HepG2 (cell line): Measurements from ENCODE around the gene CSF3R. TPM values are rescaled to one million over a fixed set of nuclear protein-coding genes. Genes with fewer than 3 reads are reported as not detected.

Experiments used
- ATAC-seq: fragments of 200-7000 bp; cut with Tn5 transposase; 3 replicates; pipeline ENCODE4 v1.9.1; 2020; ENCODE audit warnings: mild to moderate bottlenecking, moderate library complexity
- BruUV-seq: library from RNA; stranded (reverse); fragments of 400-500 nt; replicated peaks from 2 replicates; lab custom pipeline; 2021; lab: Mats Ljungman, UMichigan
- CTCF ChIA-PET: fragments of 300-600 bp; formaldehyde crosslinking; extraction: SDS; loops from one replicate; lab custom pipeline; 2021; ENCODE audit warnings: low total read pairs, inconsistent platforms, low intra/inter-chr PET ratio; lab: Yijun Ruan, JAX
- POLR2A ChIA-PET: fragments of 350-600 bp; sonication (Branson Sonifier 250); formaldehyde crosslinking; loops from one replicate; lab custom pipeline; 2020; ENCODE audit warnings: antibody characterized with exemption, inconsistent platforms; lab: Yijun Ruan, JAX
- DNase-seq: peaks from one replicate; pipeline ENCODE4 v3.0.0-alpha.2; 2015; ENCODE audit warnings: low spot score
- FAIRE-seq: peaks from 3 replicates; lab custom pipeline; 2011; peaks lifted over from hg19 to GRCh38; lab: Jason Lieb, UNC
- H2AFZ ChIP-seq: one replicate; pipeline ENCODE4 v1.6.1; 2011; ENCODE audit warnings: low read length, inconsistent platforms
- H3K27ac ChIP-seq: fragments of 300-600 bp; 3 replicates; pipeline ENCODE4 v1.8.0; 2011; ENCODE audit warnings: mixed run types, mild to moderate bottlenecking, mixed read lengths, low read length, inconsistent platforms; ENCODE audit not compliant: insufficient read depth; ENCODE audit errors: extremely low read length
- H3K27me3 ChIP-seq, 2 experiments: fragments of 200-600 bp in 1 of 2; 2 replicates in 1 of 2; 3 replicates in 1 of 2; pipeline versions ENCODE4 v1.6.0 to v1.8.0; 2011; ENCODE audit warnings: low read length in 2 of 2, mild to moderate bottlenecking in 2 of 2, moderate library complexity in 2 of 2, inconsistent platforms in 1 of 2; ENCODE audit not compliant: insufficient read depth in 2 of 2, control insufficient read depth in 1 of 2
- H3K36me3 ChIP-seq, 2 experiments: fragments of 200-600 bp in 1 of 2; replicated peaks in 1 of 2; 2 replicates in 1 of 2; 3 replicates in 1 of 2; pipeline versions ENCODE4 v1.5.1 to v1.8.0; 2011; ENCODE audit warnings: low read length in 2 of 2, inconsistent platforms in 1 of 2; ENCODE audit not compliant: insufficient read depth in 2 of 2, control insufficient read depth in 1 of 2
- H3K4me1 ChIP-seq: 2 replicates; pipeline ENCODE4 v1.5.1; 2012; ENCODE audit warnings: low read length, inconsistent platforms; ENCODE audit not compliant: insufficient read depth
- H3K4me2 ChIP-seq: 2 replicates; pipeline ENCODE4 v1.6.0; 2011; ENCODE audit warnings: low read depth, low read length, inconsistent platforms
- H3K4me3 ChIP-seq, 3 experiments: fragments of 200-600 bp in 1 of 3; sonication (generic), shearing (Covaris generic) in 1 of 3; replicated peaks in 1 of 3; 2 replicates each; pipeline ENCODE4 v1.5.1; 2011 to 2016; ENCODE audit warnings: low read length in 3 of 3, inconsistent platforms in 2 of 3, low read depth in 2 of 3, mild to moderate bottlenecking in 2 of 3, control low read depth in 1 of 3, mixed read lengths in 1 of 3; ENCODE audit not compliant: insufficient read depth in 1 of 3
- H3K79me2 ChIP-seq: one replicate; pipeline ENCODE4 v1.6.1; 2011; ENCODE audit warnings: low read length, inconsistent platforms; ENCODE audit not compliant: insufficient read depth
- H3K9ac ChIP-seq: 2 replicates; pipeline ENCODE4 v1.6.0; 2011; ENCODE audit warnings: mild to moderate bottlenecking, low read depth, low read length, inconsistent platforms; ENCODE audit not compliant: insufficient read depth
- H3K9me3 ChIP-seq: 2 replicates; pipeline ENCODE4 v1.5.1; 2012; ENCODE audit warnings: mild to moderate bottlenecking, low read length
- H4K20me1 ChIP-seq: 2 replicates; pipeline ENCODE4 v1.6.0; 2011; ENCODE audit warnings: inconsistent platforms, mild to moderate bottlenecking, low read length, moderate library complexity; ENCODE audit not compliant: insufficient read depth
- ATAD3A ChIP-seq: sonication (generic); formaldehyde crosslinking; IDR thresholded peaks from 2 replicates; pipeline ENCODE4 v1.4.0; 2020; ENCODE audit warnings: missing genetic modification reagents
- MTF2 ChIP-seq: sonication (generic); formaldehyde crosslinking; IDR thresholded peaks from 2 replicates; pipeline ENCODE4 v1.5.0; 2020; ENCODE audit warnings: missing genetic modification reagents, borderline replicate concordance
- RBM22 ChIP-seq: fragments of 200-400 bp; formaldehyde crosslinking; optimal IDR thresholded peaks from 2 replicates; pipeline ENCODE3; 2017; ENCODE audit warnings: mild to moderate bottlenecking, low read length, moderate library complexity
- SP1 ChIP-seq, 2 experiments: fragments of 450-650 bp in 1 of 2; sonication (generic) in 1 of 2; formaldehyde crosslinking in 1 of 2; IDR thresholded peaks; 2 replicates each; pipeline versions ENCODE4 v1.4.0 to v1.6.1; 2016 to 2020; ENCODE audit warnings: missing genetic modification reagents in 1 of 2
- ZFP82 ChIP-seq: sonication (generic); formaldehyde crosslinking; IDR thresholded peaks from 2 replicates; pipeline ENCODE4 v1.5.1; 2020; ENCODE audit warnings: mild to moderate bottlenecking, missing genetic modification reagents, borderline replicate concordance
- ZNF224 ChIP-seq: sonication (generic); formaldehyde crosslinking; IDR thresholded peaks from 2 replicates; pipeline ENCODE4 v1.5.0; 2020; ENCODE audit warnings: mild to moderate bottlenecking, missing genetic modification reagents
- ZNF878 ChIP-seq: sonication (generic); formaldehyde crosslinking; IDR thresholded peaks from 2 replicates; pipeline ENCODE4 v1.8.1; 2023; ENCODE audit warnings: mild to moderate bottlenecking, missing genetic modification reagents, moderate library complexity
- WGBS: methylation state at CpG from one replicate; pipeline ENCODE4 v1.1.6; 2017; ENCODE audit warnings: low lambda C conversion rate; 5-methylcytosine and 5-hydroxymethylcytosine counted together
- in situ Hi-C: cut with HindIII; loops from 2 replicates; pipeline ENCODE4 v1.10.0; 2017; ENCODE audit warnings: low pct_unique_long_range_greater_than_20kb; ENCODE audit not compliant: extremely low pct_ligation_motif_present
- intact Hi-C: fragments of 100-400 bp; cut with micrococcal nuclease; formaldehyde crosslinking; loops from one replicate; pipeline ENCODE4 v1.10.0; 2022; ENCODE audit not compliant: unreplicated experiment
- polyA plus RNA-seq, 8 experiments: library from polyadenylated mRNA; depleted of rRNA in 3 of 8; stranded (reverse) in 7 of 8; unstranded in 1 of 8; fragments of >200 nt; fragmentation: Illumina TruSeq in 4 of 8; extraction: Trizol in 4 of 8; gene quantifications; 2 replicates each; pipeline versions ENCODE4 v1.2.1 to v1.2.3, GENCODE V29; 2011 to 2016; ENCODE audit warnings: low read depth in 4 of 8, missing spikeins in 1 of 8, mixed read lengths in 1 of 8; ENCODE audit not compliant: insufficient read depth in 1 of 8
- total RNA-seq, 5 experiments: library from RNA; depleted of rRNA; stranded (reverse); fragments of >200 nt; fragmentation: Illumina TruSeq; extraction: Trizol; gene quantifications; 2 replicates each; pipeline ENCODE4 v1.2.3, GENCODE V29; 2016; ENCODE audit warnings: low read depth in 1 of 5
- TF ChIP-seq, protein P1 (sequence below): sonication (generic); formaldehyde crosslinking; IDR thresholded peaks from 2 replicates; pipeline ENCODE4 v1.4.0; 2020; ENCODE audit warnings: missing genetic modification reagents
- TF ChIP-seq, protein P2 (sequence below): sonication (generic); formaldehyde crosslinking; IDR thresholded peaks from 2 replicates; pipeline ENCODE4 v1.8.0; 2022; ENCODE audit warnings: missing genetic modification reagents, mild to moderate bottlenecking, borderline replicate concordance
- TF ChIP-seq, protein P3 (sequence below): sonication (generic); formaldehyde crosslinking; IDR thresholded peaks from 2 replicates; pipeline ENCODE4 v1.5.1; 2020; ENCODE audit warnings: mild to moderate bottlenecking, missing genetic modification reagents, borderline replicate concordance
- TF ChIP-seq, protein P4 (sequence below): sonication (generic); formaldehyde crosslinking; IDR thresholded peaks from 2 replicates; pipeline ENCODE4 v1.5.0; 2020; ENCODE audit warnings: missing genetic modification reagents, mild to moderate bottlenecking, borderline replicate concordance
- TF ChIP-seq, protein P5 (sequence below): conservative IDR thresholded peaks from 2 replicates; pipeline ENCODE4 v1.6.1; 2018; ENCODE audit warnings: missing genetic modification reagents

Gene CSF3R
- total and polyA plus RNA-seq, 2 of the 13 experiments (the other 11 are each of a cell fraction or from before 2014, with no cell fraction given), result 11.9 to 28.8 TPM

DNA sequence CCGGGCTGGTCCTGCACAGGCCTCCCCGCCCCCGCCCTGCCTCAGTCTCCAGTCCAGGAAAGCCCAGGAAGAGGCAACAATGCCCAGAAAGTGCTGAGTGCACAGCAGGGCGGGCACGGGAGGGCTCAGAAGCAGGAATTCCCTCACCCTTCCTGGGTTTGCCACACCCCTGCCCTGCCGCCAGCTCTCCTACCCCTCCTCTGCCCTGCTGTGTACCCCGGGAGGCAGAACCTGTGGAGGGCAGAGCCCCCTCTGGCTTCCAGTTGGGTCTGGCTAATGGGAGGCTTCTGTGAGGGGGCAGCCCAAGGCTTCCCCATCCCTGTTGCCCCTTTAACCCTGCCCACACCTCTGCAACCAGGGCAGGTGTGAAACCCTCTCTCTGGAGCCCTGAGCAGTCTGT is 47.5 kb upstream of the CSF3R start:
- Histone ChIP-seq H3K4me1 (no peaks in the 10 kb centered on the region), H2AFZ (no peak overlapping the region), H3K79me2 (no peaks in the 10 kb centered on the region), H3K36me3 (no peaks in the 10 kb centered on the region), H3K27me3 (peaks cover 0 to 16% of the 10 kb centered on the region in 2 experiments; a peak in 2 of 5 replicates), H4K20me1 (no peaks in the 10 kb centered on the region), H3K9me3 (no peaks in the 10 kb centered on the region), H3K27ac (no peak overlapping the region), H3K4me3 (no peak overlapping the region), H3K9ac (no peak overlapping the region), H3K4me2 (no peak overlapping the region)
- ChIA-PET CTCF (no interaction called here), POLR2A (no interaction called here)
- no peak for DNase-seq
- ATAC-seq, result no peak
- FAIRE-seq, result no peak
- BruUV-seq, result no TSS peak
- in situ Hi-C loops, result no loop called here
- 27% methylated on average over 2 of the region's 7 CpGs for WGBS
- intact Hi-C loops, result no loop called here
- TF ChIP-seq, protein P1, sequence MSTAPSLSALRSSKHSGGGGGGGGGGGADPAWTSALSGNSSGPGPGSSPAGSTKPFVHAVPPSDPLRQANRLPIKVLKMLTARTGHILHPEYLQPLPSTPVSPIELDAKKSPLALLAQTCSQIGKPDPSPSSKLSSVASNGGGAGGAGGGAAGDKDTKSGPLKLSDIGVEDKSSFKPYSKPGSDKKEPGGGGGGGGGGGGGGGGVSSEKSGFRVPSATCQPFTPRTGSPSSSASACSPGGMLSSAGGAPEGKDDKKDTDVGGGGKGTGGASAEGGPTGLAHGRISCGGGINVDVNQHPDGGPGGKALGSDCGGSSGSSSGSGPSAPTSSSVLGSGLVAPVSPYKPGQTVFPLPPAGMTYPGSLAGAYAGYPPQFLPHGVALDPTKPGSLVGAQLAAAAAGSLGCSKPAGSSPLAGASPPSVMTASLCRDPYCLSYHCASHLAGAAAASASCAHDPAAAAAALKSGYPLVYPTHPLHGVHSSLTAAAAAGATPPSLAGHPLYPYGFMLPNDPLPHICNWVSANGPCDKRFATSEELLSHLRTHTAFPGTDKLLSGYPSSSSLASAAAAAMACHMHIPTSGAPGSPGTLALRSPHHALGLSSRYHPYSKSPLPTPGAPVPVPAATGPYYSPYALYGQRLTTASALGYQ, result no peak
- TF ChIP-seq, protein P2, sequence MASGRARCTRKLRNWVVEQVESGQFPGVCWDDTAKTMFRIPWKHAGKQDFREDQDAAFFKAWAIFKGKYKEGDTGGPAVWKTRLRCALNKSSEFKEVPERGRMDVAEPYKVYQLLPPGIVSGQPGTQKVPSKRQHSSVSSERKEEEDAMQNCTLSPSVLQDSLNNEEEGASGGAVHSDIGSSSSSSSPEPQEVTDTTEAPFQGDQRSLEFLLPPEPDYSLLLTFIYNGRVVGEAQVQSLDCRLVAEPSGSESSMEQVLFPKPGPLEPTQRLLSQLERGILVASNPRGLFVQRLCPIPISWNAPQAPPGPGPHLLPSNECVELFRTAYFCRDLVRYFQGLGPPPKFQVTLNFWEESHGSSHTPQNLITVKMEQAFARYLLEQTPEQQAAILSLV (CRISPR knock-in tag), result no peak
- TF ChIP-seq, protein P3, sequence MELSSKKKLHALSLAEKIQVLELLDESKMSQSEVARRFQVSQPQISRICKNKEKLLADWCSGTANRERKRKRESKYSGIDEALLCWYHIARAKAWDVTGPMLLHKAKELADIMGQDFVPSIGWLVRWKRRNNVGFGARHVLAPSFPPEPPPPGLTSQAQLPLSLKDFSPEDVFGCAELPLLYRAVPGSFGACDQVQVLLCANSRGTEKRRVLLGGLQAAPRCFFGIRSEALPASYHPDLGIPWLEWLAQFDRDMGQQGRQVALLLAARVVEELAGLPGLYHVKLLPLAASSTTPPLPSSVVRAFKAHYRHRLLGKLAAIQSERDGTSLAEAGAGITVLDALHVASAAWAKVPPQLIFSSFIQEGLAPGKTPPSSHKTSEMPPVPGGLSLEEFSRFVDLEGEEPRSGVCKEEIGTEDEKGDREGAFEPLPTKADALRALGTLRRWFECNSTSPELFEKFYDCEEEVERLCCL (CRISPR knock-in tag), result no peak
- TF ChIP-seq ZFP82 (CRISPR knock-in tag) (no peak), ZNF224 (CRISPR knock-in tag) (no peak), RBM22 (no peak), SP1 (IDR thresholded peaks at IDR 0.05) (no peak), SP1 (CRISPR knock-in tag; IDR thresholded peaks at IDR 0.05) (no peak), MTF2 (CRISPR knock-in tag) (no peak), ATAD3A (CRISPR knock-in tag) (no peak), ZNF878 (CRISPR knock-in tag) (no peak)
- TF ChIP-seq, protein P4, sequence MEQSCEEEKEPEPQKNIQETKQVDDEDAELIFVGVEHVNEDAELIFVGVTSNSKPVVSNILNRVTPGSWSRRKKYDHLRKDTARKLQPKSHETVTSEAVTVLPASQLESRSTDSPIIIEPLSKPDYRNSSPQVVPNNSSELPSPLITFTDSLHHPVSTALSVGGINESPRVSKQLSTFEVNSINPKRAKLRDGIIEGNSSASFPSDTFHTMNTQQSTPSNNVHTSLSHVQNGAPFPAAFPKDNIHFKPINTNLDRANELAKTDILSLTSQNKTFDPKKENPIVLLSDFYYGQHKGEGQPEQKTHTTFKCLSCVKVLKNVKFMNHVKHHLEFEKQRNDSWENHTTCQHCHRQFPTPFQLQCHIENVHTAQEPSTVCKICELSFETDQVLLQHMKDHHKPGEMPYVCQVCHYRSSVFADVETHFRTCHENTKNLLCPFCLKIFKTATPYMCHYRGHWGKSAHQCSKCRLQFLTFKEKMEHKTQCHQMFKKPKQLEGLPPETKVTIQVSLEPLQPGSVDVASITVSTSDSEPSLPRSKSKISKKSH, result no peak
- TF ChIP-seq, protein P5, sequence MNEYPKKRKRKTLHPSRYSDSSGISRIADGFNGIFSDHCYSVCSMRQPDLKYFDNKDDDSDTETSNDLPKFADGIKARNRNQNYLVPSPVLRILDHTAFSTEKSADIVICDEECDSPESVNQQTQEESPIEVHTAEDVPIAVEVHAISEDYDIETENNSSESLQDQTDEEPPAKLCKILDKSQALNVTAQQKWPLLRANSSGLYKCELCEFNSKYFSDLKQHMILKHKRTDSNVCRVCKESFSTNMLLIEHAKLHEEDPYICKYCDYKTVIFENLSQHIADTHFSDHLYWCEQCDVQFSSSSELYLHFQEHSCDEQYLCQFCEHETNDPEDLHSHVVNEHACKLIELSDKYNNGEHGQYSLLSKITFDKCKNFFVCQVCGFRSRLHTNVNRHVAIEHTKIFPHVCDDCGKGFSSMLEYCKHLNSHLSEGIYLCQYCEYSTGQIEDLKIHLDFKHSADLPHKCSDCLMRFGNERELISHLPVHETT (CRISPR knock-in tag), result no peak
